H9 (cell line): ENCODE measurements around the gene LOXHD1. TPM values are rescaled to one million over a fixed set of nuclear protein-coding genes. Genes with fewer than 3 reads are reported as not detected.

Experiments used
- DNase-seq: peaks from one replicate; pipeline ENCODE4 v3.0.0-alpha.2; 2017
- H2AFZ ChIP-seq: one replicate; pipeline ENCODE4 v1.6.1; 2013; ENCODE audit warnings: mild to moderate bottlenecking, low read length, control low read depth, moderate library complexity
- H2AK5ac ChIP-seq: 2 replicates; pipeline ENCODE4 v1.6.1; 2013; ENCODE audit warnings: low read length, control low read depth, mixed read lengths; ENCODE audit not compliant: insufficient read length
- H2BK120ac ChIP-seq: one replicate; pipeline ENCODE4 v1.6.1; 2013; ENCODE audit warnings: low read depth, mild to moderate bottlenecking, low read length, control low read depth, inconsistent platforms; ENCODE audit not compliant: poor library complexity, severe bottlenecking
- H2BK12ac ChIP-seq: 2 replicates; pipeline ENCODE4 v1.6.1; 2013; ENCODE audit warnings: low read length, control low read depth, mixed read lengths, low read depth; ENCODE audit not compliant: insufficient read length
- H2BK15ac ChIP-seq: 2 replicates; pipeline ENCODE4 v1.6.1; 2013; ENCODE audit warnings: low read depth, low read length, control low read depth
- H2BK20ac ChIP-seq: one replicate; pipeline ENCODE4 v1.6.1; 2013; ENCODE audit warnings: low read depth, mild to moderate bottlenecking, low read length, control low read depth, inconsistent platforms; ENCODE audit not compliant: poor library complexity, severe bottlenecking
- H2BK5ac ChIP-seq: 2 replicates; pipeline ENCODE4 v1.6.1; 2013; ENCODE audit warnings: low read length, control low read depth, mixed read lengths; ENCODE audit not compliant: insufficient read length
- H3K14ac ChIP-seq: 2 replicates; pipeline ENCODE4 v1.6.1; 2013; ENCODE audit warnings: low read length, control low read depth; ENCODE audit not compliant: insufficient read depth
- H3K18ac ChIP-seq: 2 replicates; pipeline ENCODE4 v1.6.1; 2013; ENCODE audit warnings: low read depth, mild to moderate bottlenecking, mixed read lengths, low read length, control low read depth; ENCODE audit not compliant: insufficient read length
- H3K23ac ChIP-seq: 2 replicates; pipeline ENCODE4 v1.6.1; 2013; ENCODE audit warnings: low read length, control low read depth, mixed read lengths, low read depth; ENCODE audit not compliant: insufficient read length
- H3K23me2 ChIP-seq: 2 replicates; pipeline ENCODE4 v1.6.1; 2013; ENCODE audit warnings: low read depth, mild to moderate bottlenecking, mixed read lengths, low read length, control low read depth; ENCODE audit not compliant: insufficient read length, poor library complexity, severe bottlenecking
- H3K27ac ChIP-seq: 2 replicates; pipeline ENCODE4 v1.5.1; 2013; ENCODE audit warnings: low read length, control low read depth, mixed read lengths, low read depth; ENCODE audit not compliant: insufficient read length
- H3K27me3 ChIP-seq: 2 replicates; pipeline ENCODE4 v1.6.1; 2013; ENCODE audit warnings: low read length, control low read depth, inconsistent platforms; ENCODE audit not compliant: insufficient read depth
- H3K4ac ChIP-seq: 2 replicates; pipeline ENCODE4 v1.6.1; 2013; ENCODE audit warnings: low read depth, mild to moderate bottlenecking, control low read depth, inconsistent platforms, low read length, moderate library complexity
- H3K4me1 ChIP-seq: 2 replicates; pipeline ENCODE4 v1.6.1; 2013; ENCODE audit warnings: low read length, control low read depth, inconsistent platforms; ENCODE audit not compliant: insufficient read depth
- H3K4me2 ChIP-seq: 2 replicates; pipeline ENCODE4 v1.6.1; 2013; ENCODE audit warnings: low read length, control low read depth, mixed read lengths; ENCODE audit not compliant: insufficient read length, insufficient read depth
- H3K56ac ChIP-seq: 2 replicates; pipeline ENCODE4 v1.6.1; 2013; ENCODE audit warnings: low read depth, mild to moderate bottlenecking, mixed read lengths, low read length, control low read depth; ENCODE audit not compliant: insufficient read length
- H3K79me1 ChIP-seq: 2 replicates; pipeline ENCODE4 v1.6.1; 2013; ENCODE audit warnings: low read depth, mild to moderate bottlenecking, moderate library complexity, low read length, control low read depth, inconsistent platforms; ENCODE audit not compliant: insufficient read depth, poor library complexity, severe bottlenecking
- H3K79me2 ChIP-seq: 2 replicates; pipeline ENCODE4 v1.6.1; 2013; ENCODE audit warnings: low read length, control low read depth, inconsistent platforms; ENCODE audit not compliant: insufficient read depth
- H3K9ac ChIP-seq: 2 replicates; pipeline ENCODE4 v1.6.1; 2013; ENCODE audit warnings: low read length, control low read depth, mixed read lengths; ENCODE audit not compliant: insufficient read length; ENCODE audit errors: extremely low read depth
- H3K9me3 ChIP-seq: one replicate; pipeline ENCODE4 v1.6.1; 2013; ENCODE audit warnings: low read depth, low read length, inconsistent platforms; ENCODE audit not compliant: control insufficient read depth
- H3T11ph ChIP-seq: one replicate; pipeline ENCODE4 v1.6.1; 2013; ENCODE audit warnings: mild to moderate bottlenecking, low read length, control low read depth, inconsistent platforms
- H4K20me1 ChIP-seq: one replicate; pipeline ENCODE4 v1.6.1; 2013; ENCODE audit not compliant: control insufficient read depth, insufficient read length, insufficient read depth
- H4K5ac ChIP-seq: 2 replicates; pipeline ENCODE4 v1.6.1; 2013; ENCODE audit warnings: low read depth, mild to moderate bottlenecking, mixed read lengths, low read length, control low read depth; ENCODE audit not compliant: insufficient read length
- H4K8ac ChIP-seq: replicated peaks from 2 replicates; pipeline ENCODE4 v1.6.1; 2013; ENCODE audit warnings: low read length, control low read depth, mixed read lengths, low read depth; ENCODE audit not compliant: insufficient read length
- H4K91ac ChIP-seq: 2 replicates; pipeline ENCODE4 v1.6.1; 2013; ENCODE audit warnings: low read depth, mild to moderate bottlenecking, moderate library complexity, mixed read lengths, low read length, control low read depth; ENCODE audit not compliant: insufficient read length
- H3K27ac Mint-ChIP-seq, 3 experiments: 2 replicates in 2 of 3; 3 replicates in 1 of 3; pipeline ENCODE4 v1.8.0; 2020 to 2021; ENCODE audit warnings: mixed read lengths in 3 of 3, mild to moderate bottlenecking in 1 of 3, moderate library complexity in 1 of 3
- H3K27me3 Mint-ChIP-seq: 2 replicates; pipeline ENCODE4 v1.8.0; 2021; ENCODE audit warnings: low read depth, mild to moderate bottlenecking, moderate library complexity, mixed read lengths
- H3K36me3 Mint-ChIP-seq, 3 experiments: 2 replicates in 2 of 3; 3 replicates in 1 of 3; pipeline ENCODE4 v1.8.0; 2020 to 2021; ENCODE audit warnings: low read depth in 3 of 3, mixed read lengths in 3 of 3; ENCODE audit not compliant: insufficient read depth in 1 of 3
- H3K4me1 Mint-ChIP-seq, 2 experiments: 2 replicates each; pipeline ENCODE4 v1.8.0; 2020; ENCODE audit warnings: mixed read lengths in 2 of 2
- H3K4me3 Mint-ChIP-seq, 2 experiments: 2 replicates in 1 of 2; 3 replicates in 1 of 2; pipeline ENCODE4 v1.8.0; 2020 to 2021; ENCODE audit warnings: mild to moderate bottlenecking in 2 of 2, mixed read lengths in 2 of 2, moderate library complexity in 1 of 2
- H3K9me3 Mint-ChIP-seq, 2 experiments: 2 replicates in 1 of 2; 3 replicates in 1 of 2; pipeline ENCODE4 v1.8.0; 2020; ENCODE audit warnings: mild to moderate bottlenecking in 2 of 2, mixed read lengths in 2 of 2, moderate library complexity in 1 of 2
- CTCF ChIP-seq: fragments of 200-600 bp; sonication (generic); conservative IDR thresholded peaks from 3 replicates; pipeline ENCODE4 v1.8.0; 2021; ENCODE audit warnings: antibody characterized with exemption, mild to moderate bottlenecking
- WGBS: extraction: QIAGEN DNeasy Blood & Tissue Kit; methylation state at CpG from one replicate; pipeline ENCODE4 v1.1.7; 2013; ENCODE audit warnings: missing lambda C conversion rate, low lambda C conversion rate, mixed read lengths; ENCODE audit not compliant: insufficient read length; ENCODE audit errors: extremely low coverage; 5-methylcytosine and 5-hydroxymethylcytosine counted together
- total RNA-seq: library from RNA; stranded (reverse); gene quantifications from 2 replicates; pipeline ENCODE4 v1.2.1, GENCODE V29; 2021

The LOXHD1 gene
- total RNA-seq, 1 experiment from 2014 or later = 0.07 TPM

- Histone ChIP-seq H3T11ph (no peak overlapping the region), H2BK12ac (no peak overlapping the region), H3K4ac (no peak overlapping the region), H3K79me1 (no peaks in the 10 kb centered on the region), H3K27ac (no peak overlapping the region), H3K27me3 (no peaks in the 10 kb centered on the region), H3K4me1 (no peaks in the 10 kb centered on the region), H3K4me2 (no peak overlapping the region), H4K5ac (no peak overlapping the region), H2BK20ac (no peak overlapping the region), H3K9me3 (no peaks in the 10 kb centered on the region), H3K79me2 (no peaks in the 10 kb centered on the region), H2BK120ac (no peak overlapping the region), H4K91ac (no peak overlapping the region), H2AFZ (no peak overlapping the region), H4K20me1 (no peaks in the 10 kb centered on the region), H3K14ac (no peak overlapping the region), H2AK5ac (no peak overlapping the region), H2BK15ac (no peak overlapping the region), H3K18ac (no peak overlapping the region), H4K8ac (no peak overlapping the region), H3K56ac (no peak overlapping the region), H3K23ac (no peak overlapping the region), H2BK5ac (no peak overlapping the region), H3K9ac (no peak overlapping the region), H3K23me2 (no peaks in the 10 kb centered on the region)
- Mint-ChIP-seq H3K36me3 (no peaks in the 10 kb centered on the region; a peak in 1 of 7 replicates), H3K9me3 (peaks cover 0 to 2% of the 10 kb centered on the region in 2 experiments; a peak in 2 of 5 replicates), H3K4me1 (peaks cover 0 to 8% of the 10 kb centered on the region in 2 experiments; a peak in 2 of 4 replicates), H3K27me3 (peaks cover 2% of the 10 kb centered on the region), H3K27ac (no peak overlapping the region), H3K4me3 (no peak overlapping the region)
- no peak for DNase-seq
- no peak for TF ChIP-seq CTCF
- no CpG with 5 or more reads among the region's 3 CpGs for WGBS
Observed at GRCh38 chr18:46630991-46631390, 26.0 kb downstream of the LOXHD1 start.
